C4-2B (cell line): ENCODE results near the gene UNC50.
"Not testable (repeated sequence)": the region's sequence is repeated elsewhere in the genome, so short reads cannot be mapped to it uniquely, and the experiment has no call there.

Experiments
- CTCF ChIP-seq: fragments of 450-650 bp; conservative IDR thresholded peaks from 2 replicates; pipeline ENCODE4 v1.5.1; 2017; ENCODE audit warnings: mild to moderate bottlenecking
- ZFX ChIP-seq: fragments of 450-650 bp; IDR thresholded peaks from 2 replicates; pipeline ENCODE4 v1.6.1; 2017

- TF ChIP-seq CTCF, ZFX: not testable (repeated sequence)
Measured at GRCh38 chr2:98594665-98595064, 13.7 kb upstream of the UNC50 start.
